K562 treated with DMSO at 1 percent for 4 hours (cell line): ENCODE measurements around the gene DDX27. TPM values are rescaled to one million over a fixed set of nuclear protein-coding genes. Genes with fewer than 3 reads are reported as not detected.

Source experiments
- total RNA-seq: library from RNA; unstranded; fragments of 300-600 nt; gene quantifications from 2 replicates; pipeline ENCODE4 v1.2.3, GENCODE V29; 2022; ENCODE audit not compliant: insufficient read depth

Gene DDX27
- 37.4 and 44.6 TPM in 2 replicates for total RNA-seq

GRCh38 chr20:49219091-49219923 is at the start of gene DDX27:
Gene DDX27 (plus strand): TSS chr20:49219416. CDS start chr20:49219449, 33 bp downstream.

GRCh38 chr20:49187851-49188641 is 31.2 kb upstream of the DDX27 start, which contains the start of gene STAU1:
Gene STAU1 (minus strand): TSS chr20:49188334. CDS start chr20:49166201, 22,133 bp downstream.

GRCh38 chr20:49278036-49278817 is 59.0 kb downstream of the DDX27 start, which contains the start of gene ZNFX1:
Gene ZNFX1 (minus strand): TSS chr20:49278057. CDS start chr20:49275839, 2,218 bp downstream.

Other genes with a start within 250 kb of the DDX27 start
- gene CSE1L, start 173.1 kb upstream of the DDX27 start, total RNA-seq: 71.8 and 86.4 TPM in 2 replicates
- 56.5 and 74.4 TPM in 2 replicates for gene STAU1, start 31.1 kb upstream of the DDX27 start, total RNA-seq
- 5.2 and 7.2 TPM in 2 replicates for gene ZNFX1, start 58.6 kb downstream of the DDX27 start, total RNA-seq